NCI-H345 (cell line): Measurements from ENCODE around the gene FGF8.

Source experiments
- DNase-seq: peaks from one replicate; lab custom pipeline; 2025; lab: John Stamatoyannopoulos, UW

FGF8 gene

DNA sequence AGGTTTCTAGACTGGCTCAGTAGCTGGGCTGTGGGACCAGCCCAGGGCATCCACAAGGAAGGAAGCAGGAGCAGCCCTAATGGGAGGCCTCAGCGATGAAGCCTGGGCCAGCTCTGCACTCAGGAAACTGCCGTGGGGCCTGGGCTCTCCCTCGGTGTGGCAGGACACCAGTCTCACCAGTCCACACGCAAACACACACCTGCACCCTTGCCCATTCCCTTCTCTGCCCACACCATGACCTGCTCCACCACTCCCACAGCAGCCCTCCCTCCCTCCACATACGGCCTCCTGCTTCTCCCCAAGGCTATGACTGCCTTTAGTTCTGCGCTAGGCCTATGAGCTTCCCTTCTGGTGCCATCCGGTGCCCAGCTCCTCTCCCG is 7.1 kb downstream of the FGF8 start:
- no peak for DNase-seq

DNA sequence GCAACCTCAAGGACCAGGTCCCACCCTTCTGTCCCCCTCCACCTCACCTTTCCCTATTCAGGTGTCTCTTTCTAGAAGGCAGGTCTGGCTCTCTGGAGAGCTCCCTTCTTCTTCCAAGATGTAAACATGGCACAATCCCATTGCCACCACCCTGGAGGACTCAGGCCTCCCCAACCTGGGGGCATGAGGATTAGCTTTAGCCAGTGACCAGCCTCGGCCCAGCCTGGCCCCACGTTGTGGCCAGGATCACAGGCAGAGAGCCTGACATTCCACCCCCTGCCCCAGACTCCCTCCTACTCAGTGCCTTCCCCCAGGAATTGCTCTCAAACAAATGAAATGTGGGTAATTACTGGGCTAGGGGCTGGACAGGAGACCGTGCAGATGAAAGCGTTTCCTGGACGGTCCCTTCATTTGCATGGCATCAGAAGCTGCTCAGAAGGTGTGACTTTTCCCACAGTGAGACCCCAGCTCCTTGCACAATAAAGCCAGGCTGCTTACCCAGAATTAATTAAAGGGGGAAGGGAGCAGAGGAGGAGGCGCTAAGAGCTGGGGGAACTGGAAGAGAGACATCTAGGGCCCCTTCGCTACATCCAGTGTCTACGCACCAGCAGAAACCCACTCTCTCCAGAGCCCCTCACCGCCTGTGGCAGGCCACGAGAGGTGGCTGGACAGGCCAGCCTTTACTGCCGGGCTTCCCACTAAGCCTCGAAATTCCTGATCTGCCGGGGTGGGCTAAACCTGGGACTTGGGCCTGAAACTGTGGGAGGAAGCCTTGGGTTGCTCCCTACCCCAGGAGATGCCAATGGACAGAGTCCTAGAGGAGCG is 7.7 kb downstream of the FGF8 start:
- DNase-seq, result no peak

DNA sequence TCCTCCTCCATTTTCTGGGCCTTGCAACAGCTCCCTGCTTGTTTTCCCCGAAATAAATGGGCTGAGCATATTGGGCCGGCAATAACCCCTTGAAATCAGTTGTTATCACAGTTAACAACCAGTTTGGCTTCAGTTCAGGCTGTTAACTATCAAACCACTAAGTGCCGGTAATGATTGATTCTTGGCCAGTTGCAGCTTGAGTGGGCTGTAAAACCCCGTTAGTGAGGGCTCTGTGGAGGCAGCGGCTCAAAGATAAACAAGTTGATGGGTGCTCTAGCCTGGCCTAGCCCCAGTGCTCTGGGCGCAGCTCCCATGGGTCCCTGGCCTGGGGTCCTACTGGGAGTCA is 8.3 kb downstream of the FGF8 start:
- DNase-seq, result no peak

DNA sequence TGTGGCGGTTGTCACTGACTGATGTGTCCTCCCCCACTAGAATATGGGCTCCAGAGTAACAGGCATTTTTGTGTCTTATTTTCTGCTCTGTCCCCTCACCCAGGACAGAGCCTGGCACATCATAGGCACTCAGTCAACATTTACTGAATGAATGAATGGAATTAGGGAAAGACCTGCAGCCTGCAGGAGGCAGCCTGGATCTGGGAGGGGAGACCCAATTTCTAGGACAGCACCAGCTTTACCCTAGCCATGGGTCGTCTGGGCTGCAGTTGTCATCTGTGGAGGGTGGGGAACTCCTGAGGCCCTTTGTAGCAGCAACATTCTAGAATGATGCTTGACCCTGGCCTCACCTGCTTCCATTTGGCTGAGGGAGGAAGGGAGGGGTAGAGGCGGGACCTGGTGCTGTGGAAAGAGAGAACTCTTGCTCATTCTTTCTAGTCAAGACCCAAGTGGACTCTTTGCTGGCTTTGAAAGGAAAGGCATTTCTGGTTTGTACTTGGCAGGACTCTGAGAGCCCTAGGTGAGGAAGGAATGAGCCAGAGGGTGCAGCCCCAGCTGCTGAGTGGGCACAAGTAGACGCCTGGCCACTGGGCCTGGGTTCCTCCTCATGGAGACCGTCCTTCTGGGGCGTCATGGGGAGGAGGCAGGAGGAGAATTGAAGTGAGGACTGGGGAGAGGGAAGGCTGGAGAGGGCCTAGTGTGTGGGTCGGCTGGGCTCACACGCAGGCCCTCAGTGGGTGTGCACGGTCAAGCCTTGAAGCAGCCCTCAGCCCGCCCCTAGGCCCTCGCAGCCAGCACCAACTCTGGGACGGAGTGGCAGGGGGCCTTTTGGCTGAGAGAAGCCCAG is 8.9 kb downstream of the FGF8 start:
- DNase-seq, result no peak

DNA sequence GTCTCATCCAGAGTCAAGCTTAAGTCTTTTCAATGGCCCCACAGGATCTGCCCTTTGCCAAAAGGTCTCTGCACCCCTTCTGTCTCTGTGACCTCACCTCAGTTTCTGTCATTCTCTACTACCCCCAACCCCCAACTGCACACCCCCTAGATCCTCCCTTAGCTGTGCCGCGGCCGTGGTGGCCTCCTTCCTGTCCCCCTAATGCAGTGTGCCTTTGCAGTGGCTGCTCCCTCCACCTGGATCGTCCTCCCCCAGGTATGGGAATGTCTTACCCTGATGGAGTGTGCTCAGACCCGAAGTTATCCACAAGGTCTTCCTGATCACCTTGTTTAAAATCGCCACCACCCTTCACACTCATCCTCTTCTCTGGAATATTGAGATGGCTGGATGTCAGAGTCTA is 9.6 kb downstream of the FGF8 start:
- no peak for DNase-seq

DNA sequence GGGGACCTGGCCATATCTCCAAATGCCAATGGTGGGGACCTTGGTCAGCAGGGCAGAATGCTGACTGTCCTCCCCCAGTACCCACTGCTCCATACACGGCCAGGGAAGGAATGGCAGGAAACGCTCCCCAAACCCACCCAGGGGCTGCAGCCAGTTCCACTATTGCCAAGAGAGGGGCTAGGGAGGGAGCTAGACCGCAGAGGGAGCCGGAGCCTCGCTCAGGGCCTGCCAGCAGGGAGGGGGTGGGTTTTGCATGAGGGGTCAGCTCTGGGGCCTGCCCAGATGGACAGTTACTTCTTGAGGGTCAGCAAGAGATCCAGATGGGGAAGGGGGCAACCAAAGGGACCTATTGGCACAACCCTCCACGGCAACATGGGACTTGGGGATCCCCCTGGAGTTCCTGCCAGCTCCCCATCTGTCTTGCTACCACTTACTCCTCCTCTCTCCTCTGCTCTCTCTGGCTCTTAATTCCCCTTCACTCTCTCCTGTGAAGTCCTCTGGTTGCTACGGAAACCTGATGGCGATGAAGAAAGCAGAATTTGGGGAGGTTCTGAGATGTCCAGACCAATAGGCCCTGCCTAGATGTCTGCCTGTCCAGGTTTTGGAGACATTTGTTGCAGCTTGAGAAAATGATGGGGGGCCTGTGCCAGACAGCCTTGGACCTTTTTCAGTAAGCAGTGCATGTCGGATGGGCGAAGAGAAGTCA is 12.6 kb downstream of the FGF8 start:
- no peak for DNase-seq

DNA sequence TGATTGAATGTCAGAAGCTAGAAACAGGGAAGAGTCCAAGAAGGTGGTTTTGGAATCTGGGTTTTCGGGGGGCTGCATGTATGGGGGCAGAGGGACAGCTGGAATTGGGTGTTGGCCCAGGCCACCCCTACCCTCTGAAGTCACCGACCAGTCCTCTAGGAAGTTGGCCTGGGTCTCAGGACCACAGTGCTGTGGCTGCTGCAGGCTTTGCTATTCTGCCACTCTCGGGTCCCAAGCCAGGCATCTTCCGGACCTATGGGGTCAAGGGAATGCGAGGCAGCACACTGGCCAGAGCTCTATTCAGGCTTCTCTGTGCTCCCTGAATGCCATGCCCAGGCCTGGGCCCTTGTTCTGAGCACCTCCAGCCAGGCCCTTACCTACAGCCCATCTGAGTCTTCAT is 13.2 kb downstream of the FGF8 start:
- DNase-seq, result no peak

DNA sequence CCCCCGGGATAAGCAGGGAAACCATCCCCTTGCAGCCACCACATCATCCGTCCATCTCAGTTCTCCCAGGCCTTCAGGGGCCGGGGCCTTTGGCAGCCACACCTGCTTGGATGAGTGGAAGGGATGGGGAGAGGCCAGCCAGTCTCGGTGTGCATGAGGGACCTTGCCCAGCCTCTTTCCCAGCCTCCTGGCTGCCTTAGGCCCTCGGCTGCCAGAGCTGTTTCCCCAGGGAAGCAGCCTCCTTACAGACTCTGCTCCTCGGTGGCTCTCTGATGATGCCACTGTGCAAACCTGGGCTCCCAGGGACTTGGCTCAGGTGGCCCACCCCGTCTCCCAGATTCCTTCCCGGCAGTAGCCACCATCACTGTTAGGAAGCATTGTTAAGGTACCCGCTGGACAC is 14.7 kb downstream of the FGF8 start:
- no peak for DNase-seq

DNA sequence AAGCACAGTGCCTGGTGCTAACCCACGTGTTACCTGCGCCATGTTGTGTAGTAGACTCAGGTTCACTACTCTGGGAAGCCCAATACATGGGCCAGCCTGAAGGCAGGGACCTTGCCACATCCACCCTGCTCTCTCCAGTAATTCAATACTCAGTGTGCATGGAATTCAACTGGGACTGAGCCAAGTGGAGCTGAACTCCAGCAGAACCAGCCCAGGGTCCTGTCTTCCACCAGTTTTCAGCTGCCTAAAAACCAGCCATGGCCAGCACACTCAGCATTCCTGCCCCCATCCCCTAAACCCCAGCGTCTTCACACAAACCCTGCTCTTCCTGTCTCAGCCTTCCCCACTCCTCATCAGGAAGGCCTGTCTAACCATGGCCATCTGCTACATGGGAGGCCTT is 15.4 kb downstream of the FGF8 start:
- DNase-seq, result no peak

DNA sequence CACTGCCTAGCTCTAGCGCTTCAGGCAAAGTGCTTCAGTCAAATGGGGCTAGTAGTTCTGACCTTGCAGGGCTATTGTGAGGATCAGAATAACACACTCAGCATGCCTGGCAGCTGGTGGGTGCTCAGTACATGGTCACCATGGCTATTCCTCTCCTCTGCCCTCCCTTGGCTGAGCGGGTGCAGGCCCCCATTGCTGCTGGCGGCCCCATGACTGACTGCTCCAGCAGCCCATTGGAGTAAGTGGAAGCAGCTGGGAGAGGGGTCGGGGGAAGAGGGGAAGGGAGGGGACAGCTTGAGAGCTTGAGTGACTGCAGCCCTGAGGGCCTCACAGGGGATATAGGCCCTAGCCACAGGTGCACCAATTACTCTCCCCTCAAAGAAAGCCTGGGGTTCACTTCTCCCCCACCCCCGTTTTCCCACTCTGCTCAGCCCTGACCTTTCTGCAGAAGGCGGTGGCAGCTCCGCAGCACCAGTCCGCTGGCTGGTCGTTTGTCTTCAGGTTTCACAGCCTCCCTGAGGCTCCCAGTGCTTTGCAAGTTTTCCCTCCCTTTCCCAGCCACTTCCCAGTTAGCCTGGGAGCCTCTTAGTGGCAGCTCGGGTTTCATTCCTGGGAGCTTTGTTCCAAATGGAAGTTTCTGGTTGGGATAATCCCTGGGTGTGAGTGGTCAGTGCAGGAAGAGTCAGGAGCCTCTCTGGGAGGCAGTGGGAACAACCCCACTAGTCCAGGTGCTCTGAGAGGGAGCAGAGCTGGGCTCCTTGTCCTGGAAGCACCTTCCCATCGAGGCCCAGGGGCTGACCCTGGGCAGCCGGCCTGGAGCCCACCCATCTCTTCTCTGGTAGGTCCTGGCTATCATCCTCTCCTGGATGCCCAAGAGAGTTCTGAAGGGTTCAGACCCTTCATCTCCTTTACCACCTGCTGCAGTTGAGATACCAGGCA is 16.3 kb downstream of the FGF8 start:
- DNase-seq, result no peak

DNA sequence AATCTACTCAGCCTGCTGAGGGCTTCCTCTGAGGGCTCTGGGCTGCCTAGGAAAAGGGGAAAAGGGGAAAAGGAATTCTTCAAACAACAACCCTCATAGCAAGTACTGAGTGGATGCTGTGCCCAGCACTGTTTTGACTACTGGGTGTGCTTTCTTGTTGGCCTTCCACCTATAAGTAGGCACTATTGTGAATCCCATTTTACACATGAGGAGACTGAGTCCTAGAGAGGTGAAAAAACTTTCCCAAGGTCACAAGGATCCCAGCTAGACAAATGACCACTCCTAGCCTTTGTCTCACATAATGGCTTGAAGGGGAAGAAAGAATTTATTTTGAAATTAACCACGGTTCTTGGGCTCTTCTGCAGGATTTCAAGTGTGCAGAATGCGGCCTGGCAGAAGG is 17.1 kb downstream of the FGF8 start:
- DNase-seq, result no peak

DNA sequence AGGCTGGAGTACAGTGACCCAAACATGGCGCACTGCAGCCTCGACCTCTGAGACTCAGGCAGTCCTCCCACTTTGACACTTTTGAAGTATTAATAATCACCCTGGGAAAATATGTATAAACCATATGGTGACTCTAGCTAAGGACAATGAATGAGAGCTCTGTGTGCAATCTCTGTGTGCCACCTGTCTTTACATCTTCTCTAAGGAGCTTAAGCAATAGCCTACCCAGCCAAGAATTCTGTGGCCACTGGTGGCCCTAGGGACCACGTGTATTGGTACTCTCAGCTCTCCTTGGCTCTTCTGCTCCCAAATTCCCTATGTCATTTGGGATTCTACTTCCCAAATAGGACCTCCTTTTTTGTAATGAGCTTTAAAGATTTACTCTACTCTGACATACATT is 23.7 kb downstream of the FGF8 start:
- no peak for DNase-seq

DNA sequence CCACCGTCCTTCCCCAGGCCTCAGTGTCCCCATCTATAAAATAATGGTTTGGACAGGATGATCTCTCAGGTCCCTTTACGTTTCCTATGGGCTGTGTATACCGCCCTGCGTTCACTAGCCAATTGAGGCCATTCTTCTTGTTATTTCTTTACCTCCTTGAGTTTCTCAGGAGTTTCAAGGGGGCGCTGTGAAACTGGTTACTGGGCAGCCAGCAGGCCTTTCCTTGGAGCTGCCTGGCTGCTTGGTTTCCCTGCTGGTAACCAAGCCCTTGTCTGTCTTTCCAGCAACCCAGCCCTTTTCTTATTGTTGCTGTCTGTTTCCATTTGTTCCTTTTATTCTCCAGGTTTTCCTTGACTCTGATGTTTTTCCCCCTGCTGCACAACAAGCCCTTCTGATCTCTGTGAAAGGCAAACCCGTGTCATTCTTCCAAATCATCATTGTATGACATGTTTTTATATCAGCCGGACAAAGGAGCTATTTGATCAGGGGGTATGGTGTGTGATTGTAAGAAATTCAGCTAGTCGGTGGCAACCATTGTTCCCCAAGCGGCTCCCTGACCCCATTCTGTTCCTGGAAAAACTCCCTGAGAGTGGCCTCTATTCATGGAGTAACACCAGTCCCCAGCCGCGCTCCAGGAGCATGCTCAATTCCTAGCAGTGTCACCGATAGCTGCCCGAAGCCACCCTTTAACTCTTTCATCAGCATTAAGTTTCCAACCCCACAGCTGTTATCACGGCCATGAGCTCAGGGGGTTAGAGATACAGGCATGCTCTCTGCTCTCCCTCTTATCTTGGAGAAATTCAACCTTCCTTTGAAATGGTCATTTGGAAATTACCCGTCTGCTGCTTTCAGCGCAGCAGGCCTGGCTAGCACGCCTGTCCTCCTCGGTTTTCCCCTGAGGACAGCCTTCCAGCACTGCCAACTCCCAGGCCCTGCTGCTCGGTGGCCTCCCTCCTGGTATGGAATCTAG is 26.6 kb downstream of the FGF8 start:
- no peak for DNase-seq

DNA sequence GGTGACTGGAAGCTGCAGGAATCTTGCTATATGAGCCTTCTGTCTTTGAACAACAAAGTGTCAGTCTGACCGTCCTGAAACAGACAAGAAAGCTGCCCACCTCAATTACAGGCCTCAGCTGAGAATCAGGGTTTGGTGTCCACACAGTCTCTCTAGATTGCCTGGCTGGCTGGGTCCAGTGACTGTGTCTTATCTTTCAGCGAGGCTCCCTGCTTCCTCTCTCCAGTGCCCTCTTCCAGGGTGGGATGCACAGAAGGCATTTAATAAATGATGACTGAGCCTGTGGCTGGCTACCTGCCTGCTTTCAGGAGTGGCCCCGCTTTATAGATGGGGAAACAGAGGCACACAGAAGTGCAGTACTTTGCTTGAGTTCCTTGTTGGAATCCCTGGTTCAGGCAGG is 27.4 kb downstream of the FGF8 start:
- DNase-seq, result no peak

DNA sequence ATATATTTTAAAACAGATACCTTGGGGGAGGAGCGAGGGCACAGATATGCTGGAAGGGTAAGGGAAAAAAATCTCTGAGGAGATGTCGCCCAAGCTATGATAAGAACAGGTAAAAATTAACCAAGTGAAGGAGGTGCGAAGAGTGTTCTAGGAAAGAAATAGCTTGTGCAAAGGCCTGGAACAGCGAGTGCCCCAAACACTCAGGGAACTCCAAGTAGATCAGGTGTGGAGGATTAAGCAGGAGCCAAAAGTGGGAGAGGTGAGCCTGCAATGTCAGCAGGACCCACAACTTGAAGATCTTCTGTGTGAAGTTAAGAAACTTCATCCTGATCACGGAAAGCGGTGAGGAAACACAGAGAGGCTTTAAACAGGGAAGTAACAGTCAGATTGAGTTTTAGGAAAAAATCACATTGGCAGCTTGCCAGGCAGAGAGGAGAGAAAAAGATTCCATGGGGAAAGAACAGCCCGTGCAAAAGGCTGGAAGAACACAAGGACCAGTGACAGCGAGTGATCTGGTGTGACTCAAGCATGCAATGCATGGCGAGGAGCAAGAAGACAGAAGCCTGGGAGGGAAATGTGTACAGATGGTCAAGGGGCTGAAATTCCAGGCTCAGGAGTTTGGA is 30.7 kb downstream of the FGF8 start:
- DNase-seq, result no peak

DNA sequence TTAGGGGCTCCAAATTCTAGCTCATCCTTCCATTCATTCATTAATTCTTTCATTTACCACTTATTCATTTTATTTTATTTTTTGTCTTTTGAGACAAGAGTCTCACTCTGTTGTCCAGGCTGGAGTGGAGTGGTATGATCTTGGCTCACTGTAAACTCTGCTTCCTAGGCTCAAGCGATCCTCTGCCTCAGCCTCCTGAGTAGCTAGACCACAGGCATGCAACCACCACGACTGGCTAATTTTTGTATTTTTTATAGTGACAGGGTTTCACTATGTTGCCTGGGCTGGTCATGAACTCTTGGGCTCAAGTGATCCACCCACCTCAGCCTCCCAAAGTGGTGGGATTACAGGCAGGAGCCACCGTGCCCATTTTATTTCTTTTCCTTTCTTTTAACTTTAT is 31.6 kb downstream of the FGF8 start:
- DNase-seq, result no peak

DNA sequence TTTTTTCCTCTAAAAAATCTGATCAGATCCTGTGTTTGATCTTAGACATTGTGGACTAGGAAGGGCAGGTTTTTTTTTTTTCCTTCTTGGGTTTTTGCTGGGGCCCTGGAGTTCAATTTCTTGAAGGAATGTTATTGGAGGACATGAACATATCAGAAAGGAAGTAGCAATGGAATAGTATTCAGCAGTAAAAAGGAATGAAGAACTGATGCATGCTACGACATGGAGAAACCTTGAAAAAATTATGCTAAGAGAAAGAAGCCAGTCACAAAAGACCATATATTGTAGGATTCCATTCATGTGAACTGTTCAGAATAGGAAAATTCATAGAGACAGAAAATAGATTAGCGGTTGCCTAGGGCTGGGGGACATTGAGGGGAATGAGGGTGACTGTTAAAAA is 34.0 kb downstream of the FGF8 start:
- DNase-seq, result no peak

DNA sequence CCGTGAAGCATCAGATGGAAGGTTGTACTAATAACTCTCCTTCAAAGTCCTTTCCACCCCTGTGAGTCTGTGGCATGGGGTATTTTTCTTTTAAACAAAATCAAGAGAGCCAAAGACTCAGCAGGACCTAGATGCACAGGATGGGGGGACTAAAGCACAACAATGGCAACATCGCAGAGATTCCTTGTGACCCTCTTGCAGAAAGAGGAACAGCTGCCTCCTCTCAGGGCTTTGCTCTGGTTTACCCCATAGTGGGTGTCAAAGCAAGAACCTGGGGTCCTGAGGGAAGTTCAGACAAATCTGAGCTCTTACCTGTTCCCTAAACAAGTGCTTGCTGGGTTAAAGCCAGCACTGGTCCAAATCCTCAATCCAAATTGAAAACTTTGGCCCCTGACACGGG is 39.2 kb downstream of the FGF8 start:
- no peak for DNase-seq

DNA sequence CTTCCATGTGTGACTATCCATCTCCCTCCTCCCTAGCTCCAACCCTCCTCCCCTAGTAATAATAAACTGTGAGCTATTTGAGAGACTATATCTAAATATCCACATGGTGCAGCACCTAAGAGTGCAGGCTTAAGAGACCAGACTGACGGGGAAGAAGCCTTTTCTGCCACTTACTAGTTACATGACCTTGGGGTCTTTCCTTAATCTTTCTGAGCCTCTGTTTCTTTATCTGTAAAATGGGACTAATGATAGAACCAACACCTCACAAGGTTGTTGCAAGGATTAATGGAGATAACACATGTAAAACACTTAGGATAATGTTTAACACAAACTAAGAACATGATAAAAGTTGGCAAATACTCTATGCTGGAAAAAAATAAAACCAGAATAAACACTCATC is 43.8 kb downstream of the FGF8 start:
- DNase-seq, result no peak

DNA sequence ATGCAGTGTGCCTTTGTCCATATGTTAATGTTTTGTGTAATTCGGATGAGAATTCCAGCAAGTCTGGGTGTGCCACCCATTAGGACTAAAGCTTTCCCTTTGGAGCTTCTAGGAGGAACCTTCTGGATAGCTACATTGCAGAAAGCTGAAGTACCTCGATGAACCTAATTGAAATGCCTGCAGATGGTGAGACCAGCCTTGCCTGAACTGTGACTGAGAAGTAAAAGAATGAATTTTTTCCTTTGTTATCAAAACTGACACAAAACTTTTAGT is 49.9 kb downstream of the FGF8 start:
- no peak for DNase-seq
